ENCODE measurements around the gene SCAMP4. TPM values are rescaled to one million over a fixed set of nuclear protein-coding genes. Genes with fewer than 3 reads are reported as not detected.

Gene SCAMP4
- total and polyA plus RNA-seq, 2 of the 13 experiments (the other 11 are each of a cell fraction or from before 2014, with no cell fraction given), result 10.7 to 13.7 TPM

DNA sequence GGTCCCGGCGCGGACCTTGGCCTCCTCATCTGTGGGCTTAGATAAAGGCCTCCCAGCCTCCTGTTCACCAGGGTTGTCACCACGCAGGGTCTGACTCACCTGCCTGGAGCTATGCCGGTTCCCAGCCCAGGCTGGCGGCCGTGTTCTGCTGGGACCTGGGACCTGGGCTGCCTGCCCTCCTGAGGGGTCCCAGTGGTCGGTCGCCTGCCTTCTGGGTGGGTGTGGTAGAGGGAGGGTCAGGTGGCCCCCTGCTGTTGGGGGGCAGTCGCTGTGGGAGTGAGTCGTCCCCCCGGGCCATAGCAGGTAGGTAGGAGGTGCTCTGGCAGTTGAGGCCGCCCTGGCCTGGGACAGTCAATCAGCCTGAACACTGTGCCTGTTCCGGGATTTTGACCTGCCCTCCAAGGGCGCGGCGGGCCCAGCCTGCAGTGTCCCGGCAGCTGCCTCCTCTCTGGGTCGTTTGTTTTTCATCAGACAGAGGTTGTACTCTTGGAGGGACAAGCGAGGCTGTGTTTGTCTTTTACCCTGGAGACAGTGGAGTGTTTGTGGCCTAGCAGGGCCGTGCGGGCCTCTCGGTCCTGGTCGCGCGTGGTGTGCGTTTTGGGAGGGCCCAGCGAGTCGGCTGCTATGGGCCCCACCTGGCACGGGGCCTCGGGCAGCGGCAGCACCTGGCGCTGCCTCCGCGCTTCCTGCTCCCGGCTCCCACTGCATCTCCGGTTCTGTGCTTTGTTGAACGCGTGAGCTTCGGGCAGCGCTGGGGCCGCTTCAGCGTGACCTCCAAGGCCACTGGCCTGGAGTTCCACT, 2.6 kb downstream of the SCAMP4 start (continued):
- TF ChIP-seq ZNF136 (CRISPR knock-in tag; IDR thresholded peaks at IDR 0.05; ENCODE audit: low read depth) (no peak), IRX3 (CRISPR knock-in tag; IDR thresholded peaks at IDR 0.05; ENCODE audit: borderline replicate concordance, low read depth) (no peak), NCOA1 (CRISPR knock-in tag; IDR thresholded peaks at IDR 0.05) (peak; percentile 73; the same call in 1 of the 2 replicates), RORA (CRISPR knock-in tag; IDR thresholded peaks at IDR 0.05) (no peak), ZNF432 (CRISPR knock-in tag; IDR thresholded peaks at IDR 0.05; ENCODE audit: borderline replicate concordance) (no peak), ZFYVE20 (CRISPR knock-in tag; IDR thresholded peaks at IDR 0.05; ENCODE audit: borderline replicate concordance, low read depth) (no peak), STAT5B (CRISPR knock-in tag; IDR thresholded peaks at IDR 0.05) (no peak), SP140L (CRISPR knock-in tag; IDR thresholded peaks at IDR 0.05; ENCODE audit: borderline replicate concordance) (no peak), HMG20A (CRISPR knock-in tag; IDR thresholded peaks at IDR 0.05; ENCODE audit: borderline replicate concordance) (no peak), MEF2D (CRISPR knock-in tag; IDR thresholded peaks at IDR 0.05) (no peak), TAF1 (CRISPR knock-in tag; IDR thresholded peaks at IDR 0.05) (peak; percentile 50; the same call in 1 of the 2 replicates), ZNF382 (CRISPR knock-in tag; IDR thresholded peaks at IDR 0.05; ENCODE audit: borderline replicate concordance) (no peak), FOXJ3 (CRISPR knock-in tag; IDR thresholded peaks at IDR 0.05; ENCODE audit: borderline replicate concordance) (no peak), GATAD1 (CRISPR knock-in tag; IDR thresholded peaks at IDR 0.05) (no peak), RXRA (CRISPR knock-in tag; IDR thresholded peaks at IDR 0.05) (no peak), MBNL3 (CRISPR knock-in tag; conservative IDR thresholded peaks at IDR 0.05) (no peak), TAF15 (IDR thresholded peaks at IDR 0.05; ENCODE audit: low read depth, low read length, poor library complexity, severe bottlenecking) (no peak), TP53 (CRISPR knock-in tag; conservative IDR thresholded peaks at IDR 0.05) (no peak; the same call in 1 of the 2 replicates), CENPT (CRISPR knock-in tag; IDR thresholded peaks at IDR 0.05; ENCODE audit: low read depth) (0 out of 2 replicates have a peak, but pooled peaks have one; percentile 47), DMAP1 (CRISPR knock-in tag; IDR thresholded peaks at IDR 0.05) (peak; percentile 59; the same call in 1 of the 2 replicates)
- TF ChIP-seq, protein P1, sequence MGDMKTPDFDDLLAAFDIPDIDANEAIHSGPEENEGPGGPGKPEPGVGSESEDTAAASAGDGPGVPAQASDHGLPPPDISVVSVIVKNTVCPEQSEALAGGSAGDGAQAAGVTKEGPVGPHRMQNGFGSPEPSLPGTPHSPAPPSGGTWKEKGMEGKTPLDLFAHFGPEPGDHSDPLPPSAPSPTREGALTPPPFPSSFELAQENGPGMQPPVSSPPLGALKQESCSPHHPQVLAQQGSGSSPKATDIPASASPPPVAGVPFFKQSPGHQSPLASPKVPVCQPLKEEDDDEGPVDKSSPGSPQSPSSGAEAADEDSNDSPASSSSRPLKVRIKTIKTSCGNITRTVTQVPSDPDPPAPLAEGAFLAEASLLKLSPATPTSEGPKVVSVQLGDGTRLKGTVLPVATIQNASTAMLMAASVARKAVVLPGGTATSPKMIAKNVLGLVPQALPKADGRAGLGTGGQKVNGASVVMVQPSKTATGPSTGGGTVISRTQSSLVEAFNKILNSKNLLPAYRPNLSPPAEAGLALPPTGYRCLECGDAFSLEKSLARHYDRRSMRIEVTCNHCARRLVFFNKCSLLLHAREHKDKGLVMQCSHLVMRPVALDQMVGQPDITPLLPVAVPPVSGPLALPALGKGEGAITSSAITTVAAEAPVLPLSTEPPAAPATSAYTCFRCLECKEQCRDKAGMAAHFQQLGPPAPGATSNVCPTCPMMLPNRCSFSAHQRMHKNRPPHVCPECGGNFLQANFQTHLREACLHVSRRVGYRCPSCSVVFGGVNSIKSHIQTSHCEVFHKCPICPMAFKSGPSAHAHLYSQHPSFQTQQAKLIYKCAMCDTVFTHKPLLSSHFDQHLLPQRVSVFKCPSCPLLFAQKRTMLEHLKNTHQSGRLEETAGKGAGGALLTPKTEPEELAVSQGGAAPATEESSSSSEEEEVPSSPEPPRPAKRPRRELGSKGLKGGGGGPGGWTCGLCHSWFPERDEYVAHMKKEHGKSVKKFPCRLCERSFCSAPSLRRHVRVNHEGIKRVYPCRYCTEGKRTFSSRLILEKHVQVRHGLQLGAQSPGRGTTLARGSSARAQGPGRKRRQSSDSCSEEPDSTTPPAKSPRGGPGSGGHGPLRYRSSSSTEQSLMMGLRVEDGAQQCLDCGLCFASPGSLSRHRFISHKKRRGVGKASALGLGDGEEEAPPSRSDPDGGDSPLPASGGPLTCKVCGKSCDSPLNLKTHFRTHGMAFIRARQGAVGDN (CRISPR knock-in tag; IDR thresholded peaks at IDR 0.05), result peak; percentile 87
- TF ChIP-seq, protein P2, sequence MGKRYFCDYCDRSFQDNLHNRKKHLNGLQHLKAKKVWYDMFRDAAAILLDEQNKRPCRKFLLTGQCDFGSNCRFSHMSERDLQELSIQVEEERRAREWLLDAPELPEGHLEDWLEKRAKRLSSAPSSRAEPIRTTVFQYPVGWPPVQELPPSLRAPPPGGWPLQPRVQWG (CRISPR knock-in tag; IDR thresholded peaks at IDR 0.05; ENCODE audit: borderline replicate concordance, low read depth), result no peak
- TF ChIP-seq, protein P3, sequence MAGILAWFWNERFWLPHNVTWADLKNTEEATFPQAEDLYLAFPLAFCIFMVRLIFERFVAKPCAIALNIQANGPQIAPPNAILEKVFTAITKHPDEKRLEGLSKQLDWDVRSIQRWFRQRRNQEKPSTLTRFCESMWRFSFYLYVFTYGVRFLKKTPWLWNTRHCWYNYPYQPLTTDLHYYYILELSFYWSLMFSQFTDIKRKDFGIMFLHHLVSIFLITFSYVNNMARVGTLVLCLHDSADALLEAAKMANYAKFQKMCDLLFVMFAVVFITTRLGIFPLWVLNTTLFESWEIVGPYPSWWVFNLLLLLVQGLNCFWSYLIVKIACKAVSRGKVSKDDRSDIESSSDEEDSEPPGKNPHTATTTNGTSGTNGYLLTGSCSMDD (CRISPR knock-in tag; IDR thresholded peaks at IDR 0.05), result no peak
- TF ChIP-seq, protein P4, sequence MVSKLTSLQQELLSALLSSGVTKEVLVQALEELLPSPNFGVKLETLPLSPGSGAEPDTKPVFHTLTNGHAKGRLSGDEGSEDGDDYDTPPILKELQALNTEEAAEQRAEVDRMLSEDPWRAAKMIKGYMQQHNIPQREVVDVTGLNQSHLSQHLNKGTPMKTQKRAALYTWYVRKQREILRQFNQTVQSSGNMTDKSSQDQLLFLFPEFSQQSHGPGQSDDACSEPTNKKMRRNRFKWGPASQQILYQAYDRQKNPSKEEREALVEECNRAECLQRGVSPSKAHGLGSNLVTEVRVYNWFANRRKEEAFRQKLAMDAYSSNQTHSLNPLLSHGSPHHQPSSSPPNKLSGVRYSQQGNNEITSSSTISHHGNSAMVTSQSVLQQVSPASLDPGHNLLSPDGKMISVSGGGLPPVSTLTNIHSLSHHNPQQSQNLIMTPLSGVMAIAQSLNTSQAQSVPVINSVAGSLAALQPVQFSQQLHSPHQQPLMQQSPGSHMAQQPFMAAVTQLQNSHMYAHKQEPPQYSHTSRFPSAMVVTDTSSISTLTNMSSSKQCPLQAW (CRISPR knock-in tag; IDR thresholded peaks at IDR 0.05), result no peak

Data from HepG2 (cell line).